Trophoblast cell (in vitro differentiated cells and primary cell): ENCODE measurements around the gene MLLT10. TPM values are rescaled to one million over a fixed set of nuclear protein-coding genes. Genes with fewer than 3 reads are reported as not detected.
A peak's percentile ranks its signal among the peaks of the same experiment; 100 is the strongest.

Experiments
- DNase-seq, 2 donors: peaks; one replicate each; pipeline ENCODE4 v3.0.0-alpha.2; 2016
- H2AFZ ChIP-seq: 2 replicates; pipeline ENCODE4 v1.6.1; 2013; ENCODE audit warnings: low read length, moderate library complexity, mild to moderate bottlenecking; ENCODE audit not compliant: insufficient read depth, poor library complexity
- H2AK5ac ChIP-seq: 2 replicates; pipeline ENCODE4 v1.6.1; 2013; ENCODE audit warnings: mild to moderate bottlenecking, low read length
- H2BK120ac ChIP-seq: 2 replicates; pipeline ENCODE4 v1.6.1; 2013; ENCODE audit warnings: low read length, mild to moderate bottlenecking, moderate library complexity; ENCODE audit not compliant: insufficient read depth, poor library complexity
- H2BK12ac ChIP-seq: 2 replicates; pipeline ENCODE4 v1.6.1; 2013; ENCODE audit warnings: mild to moderate bottlenecking, low read length, moderate library complexity
- H2BK5ac ChIP-seq: 2 replicates; pipeline ENCODE4 v1.6.1; 2013; ENCODE audit warnings: low read length, low read depth, moderate library complexity, mild to moderate bottlenecking; ENCODE audit not compliant: poor library complexity
- H3K14ac ChIP-seq: 2 replicates; pipeline ENCODE4 v1.6.1; 2013; ENCODE audit warnings: mild to moderate bottlenecking, low read length
- H3K18ac ChIP-seq: 2 replicates; pipeline ENCODE4 v1.6.1; 2013; ENCODE audit warnings: mild to moderate bottlenecking, low read length
- H3K23ac ChIP-seq: 2 replicates; pipeline ENCODE4 v1.6.1; 2013; ENCODE audit warnings: low read length
- H3K27ac ChIP-seq: 2 replicates; pipeline ENCODE4 v1.5.1; 2013; ENCODE audit warnings: low read depth, mild to moderate bottlenecking, inconsistent platforms, low read length, moderate library complexity
- H3K27me3 ChIP-seq: 2 replicates; pipeline ENCODE4 v1.6.1; 2013; ENCODE audit warnings: inconsistent platforms, mild to moderate bottlenecking, low read length, moderate library complexity; ENCODE audit not compliant: insufficient read depth
- H3K36me3 ChIP-seq, 2 experiments: 1 replicate in 1 of 2; 2 replicates in 1 of 2; pipeline ENCODE4 v1.6.1; 2013; ENCODE audit warnings: low read length in 2 of 2, mild to moderate bottlenecking in 2 of 2, moderate library complexity in 1 of 2; ENCODE audit not compliant: insufficient read depth in 2 of 2, control insufficient read depth in 1 of 2
- H3K4ac ChIP-seq: 2 replicates; pipeline ENCODE4 v1.6.1; 2013; ENCODE audit warnings: low read depth, mild to moderate bottlenecking, low read length, moderate library complexity
- H3K4me1 ChIP-seq, 2 experiments: 1 replicate in 1 of 2; 2 replicates in 1 of 2; pipeline ENCODE4 v1.6.1; 2013; ENCODE audit warnings: low read length in 2 of 2, mild to moderate bottlenecking in 2 of 2, moderate library complexity in 1 of 2; ENCODE audit not compliant: insufficient read depth in 2 of 2, control insufficient read depth in 1 of 2
- H3K4me2 ChIP-seq: 2 replicates; pipeline ENCODE4 v1.6.1; 2013; ENCODE audit warnings: inconsistent platforms, mild to moderate bottlenecking, low read length, moderate library complexity
- H3K4me3 ChIP-seq: 2 replicates; pipeline ENCODE4 v1.5.1; 2013; ENCODE audit warnings: mild to moderate bottlenecking, low read depth, low read length, inconsistent platforms
- H3K79me1 ChIP-seq: one replicate; pipeline ENCODE4 v1.6.1; 2013; ENCODE audit warnings: low read length
- H3K79me2 ChIP-seq: 2 replicates; pipeline ENCODE4 v1.6.1; 2013; ENCODE audit warnings: low read length, mild to moderate bottlenecking; ENCODE audit not compliant: control insufficient read depth, insufficient read depth, poor library complexity
- H3K9ac ChIP-seq: 2 replicates; pipeline ENCODE4 v1.6.1; 2013; ENCODE audit warnings: mild to moderate bottlenecking, low read length
- H3K9me3 ChIP-seq: 2 replicates; pipeline ENCODE4 v1.6.1; 2013; ENCODE audit warnings: low read depth, mild to moderate bottlenecking, control low read depth, inconsistent platforms, low read length; ENCODE audit not compliant: insufficient read depth
- H4K12ac ChIP-seq: 2 replicates; pipeline ENCODE4 v1.6.1; 2013; ENCODE audit warnings: low read depth, mild to moderate bottlenecking, low read length, moderate library complexity
- H4K8ac ChIP-seq: 2 replicates; pipeline ENCODE4 v1.6.1; 2013; ENCODE audit warnings: low read depth, mild to moderate bottlenecking, low read length, moderate library complexity
- H4K91ac ChIP-seq: one replicate; pipeline ENCODE4 v1.6.1; 2013; ENCODE audit warnings: low read depth, mild to moderate bottlenecking, low read length, moderate library complexity
- WGBS: extraction: QIAGEN DNeasy Blood & Tissue Kit; methylation state at CpG from one replicate; pipeline ENCODE4 v1.1.7; 2013; ENCODE audit warnings: missing lambda C conversion rate; ENCODE audit not compliant: insufficient read length, insufficient coverage; ENCODE audit errors: extremely low coverage; 5-methylcytosine and 5-hydroxymethylcytosine counted together
- polyA plus RNA-seq: library from polyadenylated mRNA; stranded (reverse); fragments of 200-250 nt; gene quantifications from 2 replicates; pipeline ENCODE4 v1.2.3, GENCODE V29; 2013

Gene MLLT10
- polyA plus RNA-seq = 53.9 and 56.9 TPM in 2 replicates

GRCh38 chr10:21533467-21534279, at the start of gene MLLT10:
Gene MLLT10, plus strand, starts transcription at chr10:21534232. Its CDS starts 413 bp downstream, at chr10:21534645.
- DNase-seq = peak; percentile 93 to 95
- WGBS = no CpG with 5 or more reads among the region's 74 CpGs
- H3K9ac ChIP-seq = peak within 1 kb of the TSS; percentile 96
- no peaks in the 10 kb centered on the region for H3K27me3 ChIP-seq
- peaks cover 16% of the 10 kb centered on the region for H3K79me2 ChIP-seq
- H3K27ac ChIP-seq = peak within 1 kb of the TSS; percentile 89
- peak within 1 kb of the TSS; percentile 74 for H2BK12ac ChIP-seq
- H3K18ac ChIP-seq = peak within 1 kb of the TSS; percentile 98
- H3K9me3 ChIP-seq = no peaks in the 10 kb centered on the region
- peak within 1 kb of the TSS; percentile 97 for H4K91ac ChIP-seq
- peaks cover 12% of the 10 kb centered on the region for H3K79me1 ChIP-seq
- peak within 1 kb of the TSS; percentile 88 for H2AFZ ChIP-seq
- H4K12ac ChIP-seq = peak within 1 kb of the TSS; percentile 87
- peaks cover under 1 to 18% of the 10 kb centered on the region in 2 experiments for H3K36me3 ChIP-seq
- peak within 1 kb of the TSS; percentile 96 for H3K14ac ChIP-seq
- peak within 1 kb of the TSS; percentile 92 for H3K4me3 ChIP-seq
- peak within 1 kb of the TSS; percentile 91 for H3K4ac ChIP-seq
- H2BK120ac ChIP-seq = peak within 1 kb of the TSS; percentile 89
- H3K4me1 ChIP-seq = no peaks in the 10 kb centered on the region
- peak within 1 kb of the TSS; percentile 93 for H2BK5ac ChIP-seq
- H2AK5ac ChIP-seq = peak within 1 kb of the TSS; percentile 97
- peak within 1 kb of the TSS; percentile 95 for H4K8ac ChIP-seq
- H3K23ac ChIP-seq = no peak within 1 kb of the TSS
- peak within 1 kb of the TSS; percentile 81 for H3K4me2 ChIP-seq

- Histone ChIP-seq H3K14ac (no peak overlapping the region), H2BK5ac (no peak overlapping the region), H3K23ac (no peak overlapping the region), H3K79me2 (no peaks in the 10 kb centered on the region), H4K8ac (no peak overlapping the region), H3K9ac (no peak overlapping the region), H3K9me3 (no peaks in the 10 kb centered on the region), H3K4ac (no peak overlapping the region), H4K12ac (no peak overlapping the region), H4K91ac (no peak overlapping the region), H3K79me1 (peaks cover 1% of the 10 kb centered on the region), H3K4me3 (no peak overlapping the region), H3K4me1 (peaks cover 0 to 2% of the 10 kb centered on the region in 2 experiments), H3K18ac (no peak overlapping the region), H3K27ac (no peak overlapping the region), H3K27me3 (no peaks in the 10 kb centered on the region), H3K4me2 (no peak overlapping the region), H3K36me3 (peaks cover 0 to 6% of the 10 kb centered on the region in 2 experiments), H2AK5ac (no peak overlapping the region), H2BK120ac (no peak overlapping the region), H2AFZ (no peak overlapping the region), H2BK12ac (no peak overlapping the region)
- no peak for DNase-seq
- WGBS = no CpG with 5 or more reads among the region's 10 CpGs
These were observed 46.4 kb upstream of the MLLT10 start for GRCh38 chr10:21487416-21488180.

DNA sequence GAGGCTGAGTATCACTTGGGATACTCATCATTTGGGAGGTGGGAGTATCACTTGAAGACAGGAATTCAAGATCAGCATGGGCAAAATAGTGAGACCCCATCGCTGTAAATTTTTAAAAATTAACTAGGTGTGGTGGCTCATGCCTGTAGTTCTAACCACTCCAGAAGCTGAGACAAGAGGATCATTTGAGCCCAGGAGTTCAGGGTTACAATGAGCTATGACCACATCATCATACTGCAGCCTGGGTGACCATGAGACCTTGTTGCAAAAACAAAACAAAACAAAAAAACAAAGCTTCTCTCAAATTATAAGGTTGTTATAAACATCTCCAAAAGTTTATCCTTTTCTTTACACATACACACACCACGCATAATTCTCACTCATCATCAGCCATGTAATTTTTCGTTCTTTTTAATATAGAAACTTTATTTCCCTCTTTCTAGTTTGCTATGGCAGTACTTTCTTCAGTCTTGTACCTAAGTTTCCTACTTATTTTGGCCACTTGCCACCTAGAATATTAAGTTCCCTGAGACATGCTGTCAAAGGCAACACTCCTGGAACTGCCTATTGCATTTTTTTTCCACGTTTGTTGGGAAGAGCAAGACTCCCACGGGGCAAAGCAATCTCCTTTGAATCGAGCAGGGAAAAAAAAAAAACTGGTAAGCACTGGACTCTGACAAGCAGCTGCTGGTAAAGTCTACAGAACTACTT, 45.6 kb upstream of the MLLT10 start:
- no peak overlapping the region for H2BK5ac ChIP-seq
- H3K4me2 ChIP-seq = no peak overlapping the region
- no peak overlapping the region for H4K12ac ChIP-seq
- no peaks in the 10 kb centered on the region for H3K79me2 ChIP-seq
- no peak overlapping the region for H2BK120ac ChIP-seq
- no peak overlapping the region for H3K23ac ChIP-seq
- H3K36me3 ChIP-seq = peaks cover 0 to 6% of the 10 kb centered on the region in 2 experiments
- H3K4me1 ChIP-seq = peaks cover 0 to 2% of the 10 kb centered on the region in 2 experiments
- H2AFZ ChIP-seq = no peak overlapping the region
- no peak overlapping the region for H2AK5ac ChIP-seq
- H3K79me1 ChIP-seq = peaks cover 1% of the 10 kb centered on the region
- DNase-seq = no peak
- H3K18ac ChIP-seq = no peak overlapping the region
- H3K9me3 ChIP-seq = no peaks in the 10 kb centered on the region
- H3K4ac ChIP-seq = no peak overlapping the region
- no peak overlapping the region for H3K4me3 ChIP-seq
- H4K91ac ChIP-seq = no peak overlapping the region
- no peak overlapping the region for H4K8ac ChIP-seq
- no peaks in the 10 kb centered on the region for H3K27me3 ChIP-seq
- H2BK12ac ChIP-seq = no peak overlapping the region
- no peak overlapping the region for H3K27ac ChIP-seq
- 100% methylated on average over 2 of the region's 6 CpGs for WGBS
- H3K9ac ChIP-seq = no peak overlapping the region
- H3K14ac ChIP-seq = no peak overlapping the region

GRCh38 chr10:21488957-21489446, 45.0 kb upstream of the MLLT10 start:
- H3K4me2 ChIP-seq = no peak overlapping the region
- no peak overlapping the region for H3K4me3 ChIP-seq
- H2BK120ac ChIP-seq = no peak overlapping the region
- H3K9me3 ChIP-seq = no peaks in the 10 kb centered on the region
- H3K36me3 ChIP-seq = peaks cover 0 to 6% of the 10 kb centered on the region in 2 experiments
- H3K79me2 ChIP-seq = peaks cover 3% of the 10 kb centered on the region
- no peak overlapping the region for H3K4ac ChIP-seq
- H3K79me1 ChIP-seq = peaks cover 5% of the 10 kb centered on the region
- H3K23ac ChIP-seq = no peak overlapping the region
- no peak overlapping the region for H3K14ac ChIP-seq
- no peak overlapping the region for H3K27ac ChIP-seq
- H4K8ac ChIP-seq = peak overlapping the region; percentile 2
- H3K9ac ChIP-seq = no peak overlapping the region
- no peak for DNase-seq
- H2BK12ac ChIP-seq = no peak overlapping the region
- no peak overlapping the region for H4K12ac ChIP-seq
- no peak overlapping the region for H2AFZ ChIP-seq
- no peak overlapping the region for H4K91ac ChIP-seq
- H2AK5ac ChIP-seq = no peak overlapping the region
- H2BK5ac ChIP-seq = no peak overlapping the region
- no CpG with 5 or more reads among the region's 5 CpGs for WGBS
- H3K27me3 ChIP-seq = no peaks in the 10 kb centered on the region
- no peak overlapping the region for H3K18ac ChIP-seq
- H3K4me1 ChIP-seq = peaks cover 3 to 6% of the 10 kb centered on the region in 2 experiments
